Psoas muscle (tissue), 8 donors: ENCODE results near the gene NCS1. TPM values are rescaled to one million over a fixed set of nuclear protein-coding genes. Genes with fewer than 3 reads are reported as not detected.

Source experiments
- ATAC-seq, 4 donors: fragments of 200-7000 bp; cut with Tn5 transposase; one replicate each; pipeline ENCODE4 v1.9.1; 2020; ENCODE audit warnings: moderate library complexity in 3 of 4, mild to moderate bottlenecking in 2 of 4
- DNase-seq, 2 donors: peaks; one replicate each; pipeline ENCODE4 v3.0.0-alpha.2; 2020
- H3K27ac ChIP-seq: fragments of 200-600 bp; one replicate; pipeline ENCODE4 v1.8.0; 2022
- H3K27me3 ChIP-seq, 3 donors: fragments of 200-600 bp in 1 of 3; one replicate each; pipeline versions ENCODE4 v1.6.1 to v1.8.0; 2013 to 2022; ENCODE audit warnings: low read length in 2 of 3, mild to moderate bottlenecking in 2 of 3, moderate library complexity in 1 of 3; ENCODE audit not compliant: insufficient read depth in 3 of 3
- H3K36me3 ChIP-seq, 2 donors: fragments of 200-600 bp in 1 of 2; one replicate each; pipeline versions ENCODE4 v1.6.1 to v1.8.0; 2013 to 2022; ENCODE audit warnings: low read depth in 1 of 2, mild to moderate bottlenecking in 1 of 2, moderate library complexity in 1 of 2; ENCODE audit not compliant: insufficient read depth in 1 of 2
- H3K4me1 ChIP-seq: fragments of 200-600 bp; one replicate; pipeline ENCODE4 v1.8.0; 2022
- H3K4me3 ChIP-seq: fragments of 200-600 bp; one replicate; pipeline ENCODE4 v1.8.0; 2022; ENCODE audit warnings: mild to moderate bottlenecking
- H3K9me3 ChIP-seq: fragments of 200-600 bp; one replicate; pipeline ENCODE4 v1.8.0; 2022
- CTCF ChIP-seq: fragments of 200-600 bp; IDR thresholded peaks from one replicate; pipeline ENCODE4 v1.8.0; 2022; ENCODE audit warnings: antibody characterized with exemption
- WGBS, 3 donors: extraction: QIAGEN DNeasy Blood & Tissue Kit; methylation state at CpG; one replicate each; pipeline versions ENCODE4 v1.1.6 to v1.1.7; 2013; 5-methylcytosine and 5-hydroxymethylcytosine counted together
- intact Hi-C, 2 donors: fragments of 100-400 bp; cut with DNase I; formaldehyde crosslinking; loops; one replicate each; pipeline versions ENCODE4 v1.11.0 to v1.14.2; 2022
- polyA plus RNA-seq, 3 donors: library from polyadenylated mRNA; stranded (reverse); fragments of 200-250 nt; gene quantifications; one replicate each; pipeline ENCODE4 v1.2.3, GENCODE V29; 2013
- total RNA-seq, 4 donors: library from RNA; stranded (reverse); fragmentation: NEBNext Ultra II Directional in 2 of 4; extraction: Animal tissue kit (Norgen Biotek cat#: 25700) in 2 of 4; gene quantifications; one replicate each; pipeline versions ENCODE4 v1.2.1 to v1.2.4, GENCODE V29; 2021 to 2023
- donor health status: healthy with polysubstance abuse.
- donor health status: DM: no; HTN: no; CAD: no; lungs with moderate emphysema.
- donor health status: Bipolar disorder and iron deficiency.
- donor health status: healthy.
- donor health status: DM: yes; HTN: yes; CAD: no.
- donor health status: DM: no; HTN: no; CAD: no.
- donor health status: DM: no; HTN: no; CAD: no.
- donor health status: DM: yes; HTN: yes; CAD: no.

The NCS1 gene
- total and polyA plus RNA-seq, 7 donors: 2.9 to 7.5 (median 3.8) TPM

GRCh38 chr9:130232899-130233586 lies 60.8 kb downstream of the NCS1 start:
- Histone ChIP-seq H3K9me3 (peaks cover under 1% of the 10 kb centered on the region), H3K4me1 (no peaks in the 10 kb centered on the region), H3K27me3 (no peaks in the 10 kb centered on the region), H3K4me3 (no peak overlapping the region), H3K27ac (no peak overlapping the region), H3K36me3 (no peaks in the 10 kb centered on the region)
- ATAC-seq: no peak
- DNase-seq: peak in 1 of 2 donors; percentile 36
- WGBS, 3 donors: 76 to 84% (median 78%) methylated on average over 27 of the region's 27 CpGs
- TF ChIP-seq CTCF: no peak
- intact Hi-C loops: loop anchor here in 1 of 2 donors (10.0 kb wide), 1 partner anchor 348 kb away; no protein-coding TSS in a partner anchor

GRCh38 chr9:130233587-130233945 lies 61.4 kb downstream of the NCS1 start:
- Histone ChIP-seq H3K27me3 (no peaks in the 10 kb centered on the region), H3K9me3 (no peaks in the 10 kb centered on the region), H3K36me3 (no peaks in the 10 kb centered on the region), H3K27ac (no peak overlapping the region), H3K4me1 (no peaks in the 10 kb centered on the region), H3K4me3 (no peak overlapping the region)
- TF ChIP-seq CTCF: no peak
- no peak for ATAC-seq
- intact Hi-C loops: loop anchor here in 1 of 2 donors (10.0 kb wide), 1 partner anchor 349 kb away; no protein-coding TSS in a partner anchor
- WGBS, 3 donors: 90 to 93% (median 92%) methylated on average over 7 to 8 of the region's 8 CpGs
- DNase-seq: peak in 1 of 2 donors; percentile 23

- Histone ChIP-seq H3K4me3 (no peak overlapping the region), H3K9me3 (no peaks in the 10 kb centered on the region), H3K4me1 (no peaks in the 10 kb centered on the region), H3K27me3 (no peaks in the 10 kb centered on the region), H3K27ac (no peak overlapping the region), H3K36me3 (no peaks in the 10 kb centered on the region)
- intact Hi-C loops: loop anchor here (5.0 to 10.0 kb wide), 2 partner anchors 347 to 350 kb away; no protein-coding TSS in a partner anchor
- ATAC-seq (no peak), DNase-seq (peak in 1 of 2 donors; percentile 51)
- TF ChIP-seq CTCF: no peak
- WGBS, 3 donors: 87 to 90% (median 89%) methylated on average over 26 of the region's 26 CpGs
These were observed 62.4 kb downstream of the NCS1 start for GRCh38 chr9:130234340-130235260.

GRCh38 chr9:130235558-130236435 lies 63.6 kb downstream of the NCS1 start:
- ATAC-seq: peak; percentile 59 to 85 (median 66)
- Histone ChIP-seq H3K4me1 (no peaks in the 10 kb centered on the region), H3K9me3 (no peaks in the 10 kb centered on the region), H3K27ac (no peak overlapping the region), H3K4me3 (peak overlapping the region; percentile 4), H3K36me3 (no peaks in the 10 kb centered on the region), H3K27me3 (no peaks in the 10 kb centered on the region)
- TF ChIP-seq CTCF: peak; percentile 99
- intact Hi-C loops: loop anchor here (1.0 to 10.0 kb wide), 4 partner anchors 128 to 351 kb away; no protein-coding TSS in a partner anchor
- DNase-seq: peak; percentile 67 to 82
- WGBS, 3 donors: 45 to 53% (median 51%) methylated on average over 39 to 45 of the region's 45 CpGs
